K562 (cell line): Measurements from ENCODE around the gene ST6GALNAC5. TPM values are rescaled to one million over a fixed set of nuclear protein-coding genes. Genes with fewer than 3 reads are reported as not detected.

Source experiments
- ATAC-seq: fragments of 200-7000 bp; cut with Tn5 transposase; 3 replicates; pipeline ENCODE4 v1.9.1; 2020; ENCODE audit warnings: moderate library complexity
- BruUV-seq: library from RNA; stranded (reverse); fragments of 400-500 nt; replicated peaks from 2 replicates; lab custom pipeline; 2021; lab: Mats Ljungman, UMichigan
- CTCF ChIA-PET: fragments of 300-600 bp; formaldehyde crosslinking; extraction: SDS; loops from one replicate; lab custom pipeline; 2021; ENCODE audit warnings: low intra/inter-chr PET ratio; lab: Yijun Ruan, JAX
- POLR2A ChIA-PET: fragments of 300-600, 350-650 bp; sonication (Branson Sonifier 250); formaldehyde crosslinking; extraction: SDS; loops from one replicate; lab custom pipeline; 2021; ENCODE audit warnings: antibody characterized with exemption, inconsistent platforms; lab: Yijun Ruan, JAX
- DNase-seq, 4 experiments: peaks; one replicate each; pipeline versions ENCODE4 v3.0.0 to v3.0.0-alpha.2; 2011 to 2018; ENCODE audit warnings: low spot score in 3 of 4, mixed read lengths in 3 of 4; ENCODE audit errors: extremely low read depth in 1 of 4
- FAIRE-seq: peaks from 2 replicates; lab custom pipeline; 2011; peaks lifted over from hg19 to GRCh38; lab: Jason Lieb, UNC
- H2AFZ ChIP-seq: 2 replicates; pipeline ENCODE4 v1.6.0; 2011; ENCODE audit warnings: low read depth, low read length, control low read depth, inconsistent platforms
- H3K27ac ChIP-seq: fragments of 200-600 bp; 3 replicates; pipeline ENCODE4 v1.8.0; 2011; ENCODE audit warnings: low read depth, mild to moderate bottlenecking, control low read depth, inconsistent platforms, low read length, moderate library complexity, mixed read lengths; ENCODE audit errors: extremely low read depth
- H3K27me3 ChIP-seq, 2 experiments: fragments of 300-600 bp in 1 of 2; 2 replicates in 1 of 2; 3 replicates in 1 of 2; pipeline versions ENCODE4 v1.6.0 to v1.8.0; 2011; ENCODE audit warnings: inconsistent platforms in 2 of 2, low read length in 2 of 2, mild to moderate bottlenecking in 1 of 2, mixed read lengths in 1 of 2, moderate library complexity in 1 of 2; ENCODE audit not compliant: control insufficient read depth in 2 of 2, insufficient read depth in 2 of 2
- H3K36me3 ChIP-seq: fragments of 300-600 bp; 3 replicates; pipeline ENCODE4 v1.8.0; 2011; ENCODE audit warnings: mild to moderate bottlenecking, low read length, inconsistent platforms; ENCODE audit not compliant: control insufficient read depth, insufficient read depth
- H3K4me1 ChIP-seq, 2 experiments: fragments of 200-600 bp in 1 of 2; replicated peaks in 1 of 2; 2 replicates in 1 of 2; 3 replicates in 1 of 2; pipeline versions ENCODE4 v1.5.1 to v1.8.0; 2011; ENCODE audit warnings: inconsistent platforms in 2 of 2, low read length in 2 of 2, mild to moderate bottlenecking in 1 of 2, mixed read lengths in 1 of 2, moderate library complexity in 1 of 2; ENCODE audit not compliant: control insufficient read depth in 2 of 2, insufficient read depth in 2 of 2
- H3K4me2 ChIP-seq: 2 replicates; pipeline ENCODE4 v1.6.1; 2011; ENCODE audit warnings: low read length, control low read depth, inconsistent platforms, mixed read lengths; ENCODE audit not compliant: insufficient read depth
- H3K4me3 ChIP-seq: fragments of 200-600 bp; sonication (generic), shearing (Covaris generic); 2 replicates; pipeline ENCODE4 v1.5.1; 2016; ENCODE audit warnings: control low read depth, inconsistent platforms
- H3K79me2 ChIP-seq: fragments of 200-600 bp; 3 replicates; pipeline ENCODE4 v1.8.0; 2011; ENCODE audit warnings: low read length, inconsistent platforms; ENCODE audit not compliant: control insufficient read depth, insufficient read depth
- H3K9ac ChIP-seq, 2 experiments: 2 replicates each; pipeline versions ENCODE4 v1.6.0 to v1.6.1; 2011; ENCODE audit warnings: low read depth in 2 of 2, low read length in 2 of 2, control low read depth in 1 of 2, inconsistent platforms in 1 of 2, mild to moderate bottlenecking in 1 of 2, mixed read lengths in 1 of 2; ENCODE audit not compliant: insufficient read depth in 1 of 2
- H3K9me1 ChIP-seq: one replicate; pipeline ENCODE4 v1.6.0; 2011; ENCODE audit warnings: inconsistent platforms, mild to moderate bottlenecking, low read length, moderate library complexity; ENCODE audit not compliant: control insufficient read depth, insufficient read depth
- H3K9me3 ChIP-seq: replicated peaks from 2 replicates; pipeline ENCODE4 v1.5.1; 2011; ENCODE audit warnings: low read depth, low read length, inconsistent platforms; ENCODE audit not compliant: control insufficient read depth, insufficient read depth
- H4K20me1 ChIP-seq: replicated peaks from 2 replicates; pipeline ENCODE4 v1.6.1; 2011; ENCODE audit warnings: low read length, inconsistent platforms, mixed read lengths; ENCODE audit not compliant: control insufficient read depth, insufficient read depth
- ARID2 ChIP-seq: fragments of 450-650 bp; IDR thresholded peaks from 2 replicates; pipeline ENCODE4 v1.6.1; 2017; ENCODE audit warnings: antibody characterized with exemption, mild to moderate bottlenecking
- FOS ChIP-seq: IDR thresholded peaks from 3 replicates; pipeline ENCODE4 v1.6.1; 2011; ENCODE audit not compliant: insufficient read length; ENCODE audit errors: extremely low read depth
- GABPB2 ChIP-seq: fragments of 250-450 bp; sonication (Bioruptor Pico); conservative IDR thresholded peaks from 2 replicates; pipeline ENCODE4 v1.5.1; 2021; ENCODE audit warnings: mild to moderate bottlenecking
- HLTF ChIP-seq: fragments of 450-650 bp; IDR thresholded peaks from 2 replicates; pipeline ENCODE4 v1.6.1; 2016
- MAFG ChIP-seq: fragments of 450-650 bp; conservative IDR thresholded peaks from 2 replicates; pipeline ENCODE4 v1.6.1; 2016; ENCODE audit warnings: missing genetic modification characterization, missing compliant biosample characterization
- MAFK ChIP-seq: IDR thresholded peaks from 2 replicates; pipeline ENCODE4 v1.6.1; 2011; ENCODE audit warnings: low read length, improper control_type of control experiment
- MEIS2 ChIP-seq: fragments of 450-650 bp; IDR thresholded peaks from 2 replicates; pipeline ENCODE4 v1.6.1; 2014; ENCODE audit warnings: mild to moderate bottlenecking; ENCODE audit not compliant: partially characterized antibody
- NR3C1 ChIP-seq: sonication (generic); formaldehyde crosslinking; IDR thresholded peaks from 2 replicates; pipeline ENCODE4 v1.8.1; 2022; ENCODE audit warnings: missing genetic modification reagents
- POU5F1 ChIP-seq: fragments of 150-350 bp; IDR thresholded peaks from 2 replicates; pipeline ENCODE4 v1.6.1; 2014; ENCODE audit warnings: borderline replicate concordance, low read length, low read depth, mild to moderate bottlenecking; ENCODE audit not compliant: partially characterized antibody
- SPI1 ChIP-seq: IDR thresholded peaks from 2 replicates; pipeline ENCODE4 v1.6.1; 2011; ENCODE audit warnings: low read depth, low read length, control low read depth, borderline replicate concordance
- STAG1 ChIP-seq: sonication (generic); formaldehyde crosslinking; IDR thresholded peaks from 2 replicates; pipeline ENCODE4 v1.5.0; 2020; ENCODE audit warnings: missing genetic modification reagents, borderline replicate concordance
- WGBS: fragments of 100-300 bp; shearing (Covaris generic); methylation state at CpG from one replicate; pipeline ENCODE4 v1.1.6; 2016; ENCODE audit warnings: low coverage, mixed read lengths; ENCODE audit not compliant: insufficient coverage; ENCODE audit errors: missing lambda C conversion rate; 5-methylcytosine and 5-hydroxymethylcytosine counted together
- in situ Hi-C: fragments of 300-500 bp; cut with MboI; formaldehyde crosslinking; loops from 4 replicates; pipeline ENCODE4 v1.15.0; 2018; ENCODE audit warnings: inconsistent platforms, mixed read lengths
- intact Hi-C: fragments of 100-400 bp; cut with micrococcal nuclease; formaldehyde crosslinking; loops from 2 replicates; pipeline ENCODE4 v1.14.2; 2022
- polyA plus RNA-seq, 8 experiments: library from polyadenylated mRNA; depleted of rRNA in 4 of 8; stranded (reverse) in 5 of 8; unstranded in 3 of 8; fragments of >200 nt; fragmentation: Nextera tagmentation in 2 of 8; fragmentation: Illumina TruSeq in 1 of 8; extraction: Ambion mirVana in 2 of 8; extraction: Trizol in 1 of 8; gene quantifications; 2 replicates each; pipeline versions ENCODE4 v1.2.1 to v1.2.3, GENCODE V29; 2011 to 2014; ENCODE audit warnings: inconsistent platforms in 1 of 8, missing spikeins in 1 of 8
- total RNA-seq, 7 experiments: library from RNA; depleted of rRNA in 6 of 7; stranded (reverse); fragments of >200 nt in 6 of 7; fragmentation: Illumina TruSeq in 2 of 7; extraction: Trizol in 2 of 7; gene quantifications; 2 replicates each; pipeline versions ENCODE4 v1.2.1 to v1.2.3, GENCODE V29; 2011 to 2021; ENCODE audit warnings: low replicate concordance in 1 of 7
- TF ChIP-seq, protein P1 (sequence below): fragments of 250-450 bp; sonication (Bioruptor Pico); IDR thresholded peaks from 2 replicates; pipeline ENCODE4 v1.8.0; 2021; ENCODE audit warnings: mild to moderate bottlenecking, moderate library complexity
- TF ChIP-seq, protein P2 (sequence below): fragments of 250-450 bp; sonication (Bioruptor Pico); IDR thresholded peaks from 2 replicates; pipeline ENCODE4 v1.9.0; 2021; ENCODE audit warnings: mild to moderate bottlenecking, inconsistent platforms
- TF ChIP-seq, protein P3 (sequence below): sonication (generic); formaldehyde crosslinking; IDR thresholded peaks from 2 replicates; pipeline ENCODE4 v1.8.0; 2022; ENCODE audit warnings: mild to moderate bottlenecking, missing genetic modification reagents, borderline replicate concordance
- TF ChIP-seq, protein P4 (sequence below): fragments of 200-400 bp; formaldehyde crosslinking; IDR thresholded peaks from 2 replicates; pipeline ENCODE4 v1.6.1; 2017; ENCODE audit warnings: mild to moderate bottlenecking, low read depth, low read length, moderate library complexity

ST6GALNAC5 gene
- total and polyA plus RNA-seq, 9 of the 15 experiments (the other 6 are each of a cell fraction or from before 2014, with no cell fraction given): 0.04 to 0.14 TPM; not detected in 7

DNA sequence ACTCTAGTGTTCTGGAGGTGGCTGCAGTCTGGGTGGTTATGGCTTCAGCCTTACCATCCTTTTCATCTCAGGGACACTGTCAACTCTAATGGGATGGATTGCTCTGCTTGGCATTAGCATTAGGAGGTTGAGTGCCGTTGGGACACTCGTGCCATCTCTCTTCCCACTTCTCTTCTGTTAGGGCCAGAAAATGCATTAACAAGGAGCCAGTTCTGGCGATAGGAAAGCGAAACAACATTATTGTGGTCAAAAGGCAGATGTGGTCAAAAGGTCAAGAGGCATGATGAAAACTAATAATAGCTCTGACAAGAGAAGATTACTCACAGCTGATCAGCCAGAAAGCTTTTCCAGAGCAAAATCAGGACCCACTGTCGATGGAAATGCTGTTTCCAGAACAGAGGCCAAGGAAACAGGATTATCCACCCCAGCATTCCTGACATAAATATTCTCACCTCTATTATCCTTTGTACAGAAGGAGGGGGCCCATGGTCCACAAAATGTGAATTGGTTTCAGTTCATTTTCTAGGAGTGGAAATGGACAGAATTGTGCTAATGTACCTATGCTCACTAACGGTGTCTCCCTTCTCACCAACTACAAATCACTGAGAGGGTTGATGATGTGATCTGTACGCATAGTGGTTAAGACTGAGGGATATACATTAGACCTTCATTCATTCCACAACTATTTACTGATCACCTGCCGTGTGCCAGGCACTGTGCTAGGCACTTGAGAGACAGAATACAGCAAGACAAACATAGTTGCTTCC, 72.0 kb downstream of the ST6GALNAC5 start:
- FAIRE-seq: no peak
- POLR2A ChIA-PET: no interaction called here
- BruUV-seq: no TSS peak
- H3K4me3 ChIP-seq: no peak overlapping the region
- no peak overlapping the region for H3K27ac ChIP-seq
- H3K4me1 ChIP-seq: no peaks in the 10 kb centered on the region
- no peaks in the 10 kb centered on the region for H3K9me3 ChIP-seq
- CTCF ChIA-PET: no interaction called here
- WGBS: 2% methylated on average over 8 of the region's 8 CpGs
- H4K20me1 ChIP-seq: no peaks in the 10 kb centered on the region
- in situ Hi-C loops: no loop called here
- H3K9me1 ChIP-seq: no peaks in the 10 kb centered on the region
- no peak for ATAC-seq
- intact Hi-C loops: no loop called here
- H3K4me2 ChIP-seq: no peak overlapping the region
- H3K36me3 ChIP-seq: no peaks in the 10 kb centered on the region
- no peaks in the 10 kb centered on the region for H3K27me3 ChIP-seq
- no peak overlapping the region for H2AFZ ChIP-seq
- no peak overlapping the region for H3K9ac ChIP-seq
- H3K79me2 ChIP-seq: no peaks in the 10 kb centered on the region
- no peak for DNase-seq
- TF ChIP-seq FOS (no peak), MAFG (tag) (no peak), STAG1 (CRISPR knock-in tag) (no peak), MAFK (no peak), SPI1 (no peak), MEIS2 (no peak), POU5F1 (no peak), ARID2 (no peak), HLTF (no peak), NR3C1 (CRISPR knock-in tag) (no peak), GABPB2 (no peak)
- TF ChIP-seq, protein P1, sequence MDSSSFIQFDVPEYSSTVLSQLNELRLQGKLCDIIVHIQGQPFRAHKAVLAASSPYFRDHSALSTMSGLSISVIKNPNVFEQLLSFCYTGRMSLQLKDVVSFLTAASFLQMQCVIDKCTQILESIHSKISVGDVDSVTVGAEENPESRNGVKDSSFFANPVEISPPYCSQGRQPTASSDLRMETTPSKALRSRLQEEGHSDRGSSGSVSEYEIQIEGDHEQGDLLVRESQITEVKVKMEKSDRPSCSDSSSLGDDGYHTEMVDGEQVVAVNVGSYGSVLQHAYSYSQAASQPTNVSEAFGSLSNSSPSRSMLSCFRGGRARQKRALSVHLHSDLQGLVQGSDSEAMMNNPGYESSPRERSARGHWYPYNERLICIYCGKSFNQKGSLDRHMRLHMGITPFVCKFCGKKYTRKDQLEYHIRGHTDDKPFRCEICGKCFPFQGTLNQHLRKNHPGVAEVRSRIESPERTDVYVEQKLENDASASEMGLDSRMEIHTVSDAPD (CRISPR knock-in tag): no peak
- TF ChIP-seq, protein P2, sequence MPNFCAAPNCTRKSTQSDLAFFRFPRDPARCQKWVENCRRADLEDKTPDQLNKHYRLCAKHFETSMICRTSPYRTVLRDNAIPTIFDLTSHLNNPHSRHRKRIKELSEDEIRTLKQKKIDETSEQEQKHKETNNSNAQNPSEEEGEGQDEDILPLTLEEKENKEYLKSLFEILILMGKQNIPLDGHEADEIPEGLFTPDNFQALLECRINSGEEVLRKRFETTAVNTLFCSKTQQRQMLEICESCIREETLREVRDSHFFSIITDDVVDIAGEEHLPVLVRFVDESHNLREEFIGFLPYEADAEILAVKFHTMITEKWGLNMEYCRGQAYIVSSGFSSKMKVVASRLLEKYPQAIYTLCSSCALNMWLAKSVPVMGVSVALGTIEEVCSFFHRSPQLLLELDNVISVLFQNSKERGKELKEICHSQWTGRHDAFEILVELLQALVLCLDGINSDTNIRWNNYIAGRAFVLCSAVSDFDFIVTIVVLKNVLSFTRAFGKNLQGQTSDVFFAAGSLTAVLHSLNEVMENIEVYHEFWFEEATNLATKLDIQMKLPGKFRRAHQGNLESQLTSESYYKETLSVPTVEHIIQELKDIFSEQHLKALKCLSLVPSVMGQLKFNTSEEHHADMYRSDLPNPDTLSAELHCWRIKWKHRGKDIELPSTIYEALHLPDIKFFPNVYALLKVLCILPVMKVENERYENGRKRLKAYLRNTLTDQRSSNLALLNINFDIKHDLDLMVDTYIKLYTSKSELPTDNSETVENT (CRISPR knock-in tag): no peak
- TF ChIP-seq, protein P3, sequence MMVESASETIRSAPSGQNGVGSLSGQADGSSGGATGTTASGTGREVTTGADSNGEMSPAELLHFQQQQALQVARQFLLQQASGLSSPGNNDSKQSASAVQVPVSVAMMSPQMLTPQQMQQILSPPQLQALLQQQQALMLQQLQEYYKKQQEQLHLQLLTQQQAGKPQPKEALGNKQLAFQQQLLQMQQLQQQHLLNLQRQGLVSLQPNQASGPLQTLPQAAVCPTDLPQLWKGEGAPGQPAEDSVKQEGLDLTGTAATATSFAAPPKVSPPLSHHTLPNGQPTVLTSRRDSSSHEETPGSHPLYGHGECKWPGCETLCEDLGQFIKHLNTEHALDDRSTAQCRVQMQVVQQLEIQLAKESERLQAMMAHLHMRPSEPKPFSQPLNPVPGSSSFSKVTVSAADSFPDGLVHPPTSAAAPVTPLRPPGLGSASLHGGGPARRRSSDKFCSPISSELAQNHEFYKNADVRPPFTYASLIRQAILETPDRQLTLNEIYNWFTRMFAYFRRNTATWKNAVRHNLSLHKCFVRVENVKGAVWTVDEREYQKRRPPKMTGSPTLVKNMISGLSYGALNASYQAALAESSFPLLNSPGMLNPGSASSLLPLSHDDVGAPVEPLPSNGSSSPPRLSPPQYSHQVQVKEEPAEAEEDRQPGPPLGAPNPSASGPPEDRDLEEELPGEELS (CRISPR knock-in tag): no peak
- TF ChIP-seq, protein P4, sequence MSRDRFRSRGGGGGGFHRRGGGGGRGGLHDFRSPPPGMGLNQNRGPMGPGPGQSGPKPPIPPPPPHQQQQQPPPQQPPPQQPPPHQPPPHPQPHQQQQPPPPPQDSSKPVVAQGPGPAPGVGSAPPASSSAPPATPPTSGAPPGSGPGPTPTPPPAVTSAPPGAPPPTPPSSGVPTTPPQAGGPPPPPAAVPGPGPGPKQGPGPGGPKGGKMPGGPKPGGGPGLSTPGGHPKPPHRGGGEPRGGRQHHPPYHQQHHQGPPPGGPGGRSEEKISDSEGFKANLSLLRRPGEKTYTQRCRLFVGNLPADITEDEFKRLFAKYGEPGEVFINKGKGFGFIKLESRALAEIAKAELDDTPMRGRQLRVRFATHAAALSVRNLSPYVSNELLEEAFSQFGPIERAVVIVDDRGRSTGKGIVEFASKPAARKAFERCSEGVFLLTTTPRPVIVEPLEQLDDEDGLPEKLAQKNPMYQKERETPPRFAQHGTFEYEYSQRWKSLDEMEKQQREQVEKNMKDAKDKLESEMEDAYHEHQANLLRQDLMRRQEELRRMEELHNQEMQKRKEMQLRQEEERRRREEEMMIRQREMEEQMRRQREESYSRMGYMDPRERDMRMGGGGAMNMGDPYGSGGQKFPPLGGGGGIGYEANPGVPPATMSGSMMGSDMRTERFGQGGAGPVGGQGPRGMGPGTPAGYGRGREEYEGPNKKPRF: no peak
